Bronchial epithelial cell (primary cell): ENCODE measurements around the gene MRPL18. TPM values are rescaled to one million over a fixed set of nuclear protein-coding genes. Genes with fewer than 3 reads are reported as not detected.

ENCODE experiments used
- DNase-seq: peaks from one replicate; pipeline ENCODE4 v3.0.0-alpha.2; 2010; ENCODE audit warnings: low read depth
- FAIRE-seq: peaks from 2 replicates; lab custom pipeline; 2011; peaks lifted over from hg19 to GRCh38; lab: Jason Lieb, UNC
- H3K27me3 ChIP-seq: 2 replicates; pipeline ENCODE4 v1.5.1; 2011; ENCODE audit warnings: low read length; ENCODE audit not compliant: control insufficient read depth, insufficient read depth
- H3K36me3 ChIP-seq: 2 replicates; pipeline ENCODE4 v1.5.1; 2011; ENCODE audit warnings: low read length; ENCODE audit not compliant: control insufficient read depth, insufficient read depth
- H3K4me3 ChIP-seq: 2 replicates; pipeline ENCODE4 v1.5.1; 2011; ENCODE audit warnings: mild to moderate bottlenecking, low read depth, low read length, control low read depth
- total RNA-seq: library from RNA; depleted of rRNA; stranded (reverse); fragments of >200 nt; gene quantifications from 2 replicates; pipeline ENCODE4 v1.2.1, GENCODE V29; 2014
- TF ChIP-seq, protein P1 (sequence below): IDR thresholded peaks from 2 replicates; pipeline ENCODE4 v1.5.1; 2011; ENCODE audit warnings: mild to moderate bottlenecking, moderate library complexity, low read length, control low read depth, inconsistent platforms; ENCODE audit not compliant: insufficient read depth, severe bottlenecking

The MRPL18 gene
- total RNA-seq, 1 donor from 2014 or later: 59.8 TPM

GRCh38 chr6:159766906-159767305 lies 23.4 kb upstream of the MRPL18 start:
- TF ChIP-seq, protein P1, sequence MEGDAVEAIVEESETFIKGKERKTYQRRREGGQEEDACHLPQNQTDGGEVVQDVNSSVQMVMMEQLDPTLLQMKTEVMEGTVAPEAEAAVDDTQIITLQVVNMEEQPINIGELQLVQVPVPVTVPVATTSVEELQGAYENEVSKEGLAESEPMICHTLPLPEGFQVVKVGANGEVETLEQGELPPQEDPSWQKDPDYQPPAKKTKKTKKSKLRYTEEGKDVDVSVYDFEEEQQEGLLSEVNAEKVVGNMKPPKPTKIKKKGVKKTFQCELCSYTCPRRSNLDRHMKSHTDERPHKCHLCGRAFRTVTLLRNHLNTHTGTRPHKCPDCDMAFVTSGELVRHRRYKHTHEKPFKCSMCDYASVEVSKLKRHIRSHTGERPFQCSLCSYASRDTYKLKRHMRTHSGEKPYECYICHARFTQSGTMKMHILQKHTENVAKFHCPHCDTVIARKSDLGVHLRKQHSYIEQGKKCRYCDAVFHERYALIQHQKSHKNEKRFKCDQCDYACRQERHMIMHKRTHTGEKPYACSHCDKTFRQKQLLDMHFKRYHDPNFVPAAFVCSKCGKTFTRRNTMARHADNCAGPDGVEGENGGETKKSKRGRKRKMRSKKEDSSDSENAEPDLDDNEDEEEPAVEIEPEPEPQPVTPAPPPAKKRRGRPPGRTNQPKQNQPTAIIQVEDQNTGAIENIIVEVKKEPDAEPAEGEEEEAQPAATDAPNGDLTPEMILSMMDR: no peak
- no peak for DNase-seq
- Histone ChIP-seq H3K36me3 (peaks cover 11% of the 10 kb centered on the region), H3K27me3 (no peaks in the 10 kb centered on the region), H3K4me3 (no peak overlapping the region)
- FAIRE-seq: no peak

GRCh38 chr6:159769470-159769869 lies 20.8 kb upstream of the MRPL18 start:
- FAIRE-seq (no peak), DNase-seq (no peak)
- Histone ChIP-seq H3K27me3 (no peaks in the 10 kb centered on the region), H3K36me3 (peaks cover 11% of the 10 kb centered on the region), H3K4me3 (no peak overlapping the region)
- TF ChIP-seq, protein P1: no peak

DNA sequence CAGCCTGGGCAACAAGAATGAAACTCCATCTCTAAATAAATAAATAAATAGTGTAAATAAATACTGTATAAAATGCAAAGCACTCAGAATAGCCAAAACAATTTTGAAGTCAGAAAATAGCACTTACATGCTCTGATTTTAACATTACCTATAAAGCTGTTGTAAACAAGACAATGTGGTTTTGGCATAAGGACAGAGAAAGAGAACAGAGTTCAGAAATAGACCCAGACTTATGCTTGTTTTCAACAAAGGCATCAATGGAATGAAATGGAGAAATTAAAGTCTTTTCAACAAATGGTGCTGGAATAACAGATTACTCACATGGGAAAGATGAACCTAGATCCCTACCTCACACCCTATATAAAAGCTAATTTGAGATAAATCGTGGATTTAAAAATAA lies 18.1 kb upstream of the MRPL18 start:
- Histone ChIP-seq H3K36me3 (peaks cover 11% of the 10 kb centered on the region), H3K4me3 (no peak overlapping the region), H3K27me3 (no peaks in the 10 kb centered on the region)
- TF ChIP-seq, protein P1: no peak
- no peak for DNase-seq
- FAIRE-seq: no peak

- no peak overlapping the region for H3K4me3 ChIP-seq
- TF ChIP-seq, protein P1: no peak
- DNase-seq (no peak), FAIRE-seq (no peak)
- peaks cover 13% of the 10 kb centered on the region for H3K36me3 ChIP-seq
- no peaks in the 10 kb centered on the region for H3K27me3 ChIP-seq
These were observed 12.9 kb upstream of the MRPL18 start for GRCh38 chr6:159777240-159777904.

DNA sequence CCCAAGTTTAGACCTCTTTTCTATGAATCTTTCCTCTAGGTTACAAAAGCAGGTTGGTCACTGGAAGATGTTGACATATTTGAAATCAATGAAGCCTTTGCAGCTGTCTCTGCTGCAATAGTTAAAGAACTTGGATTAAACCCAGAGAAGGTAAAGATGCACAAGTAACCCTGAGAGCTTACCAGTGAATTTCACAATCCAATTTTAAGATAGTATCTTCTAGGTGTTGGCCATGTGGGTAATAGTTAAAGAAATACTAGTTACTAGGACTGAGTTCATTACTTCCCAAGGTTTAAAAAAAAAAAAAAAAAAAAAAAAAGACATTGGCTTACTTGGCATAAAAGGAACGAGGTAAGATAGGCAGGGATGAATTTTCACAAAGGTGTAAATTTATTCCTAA lies 12.1 kb upstream of the MRPL18 start:
- TF ChIP-seq, protein P1: no peak
- DNase-seq: no peak
- no peaks in the 10 kb centered on the region for H3K27me3 ChIP-seq
- peaks cover 18% of the 10 kb centered on the region for H3K36me3 ChIP-seq
- FAIRE-seq: no peak
- no peak overlapping the region for H3K4me3 ChIP-seq
